Measurements from ENCODE around the gene KRTAP19-7.

- no peak for TF ChIP-seq CTCF (IDR thresholded peaks at IDR 0.05; ENCODE audit: low read depth, low read length)
- TF ChIP-seq EZH2phosphoT487 (IDR thresholded peaks at IDR 0.05; ENCODE audit: low read depth): no peak
Observed at GRCh38 chr21:30518876-30519275, 42.2 kb downstream of the KRTAP19-7 start.
